CD4-positive, alpha-beta T cell treated with Interleukin-4 for 4 hours (primary cell): ENCODE data around the gene FCN3.

Source experiments
- DNase-seq: peaks from one replicate; pipeline ENCODE4 v3.0.0-alpha.2; 2020

The FCN3 gene

DNA sequence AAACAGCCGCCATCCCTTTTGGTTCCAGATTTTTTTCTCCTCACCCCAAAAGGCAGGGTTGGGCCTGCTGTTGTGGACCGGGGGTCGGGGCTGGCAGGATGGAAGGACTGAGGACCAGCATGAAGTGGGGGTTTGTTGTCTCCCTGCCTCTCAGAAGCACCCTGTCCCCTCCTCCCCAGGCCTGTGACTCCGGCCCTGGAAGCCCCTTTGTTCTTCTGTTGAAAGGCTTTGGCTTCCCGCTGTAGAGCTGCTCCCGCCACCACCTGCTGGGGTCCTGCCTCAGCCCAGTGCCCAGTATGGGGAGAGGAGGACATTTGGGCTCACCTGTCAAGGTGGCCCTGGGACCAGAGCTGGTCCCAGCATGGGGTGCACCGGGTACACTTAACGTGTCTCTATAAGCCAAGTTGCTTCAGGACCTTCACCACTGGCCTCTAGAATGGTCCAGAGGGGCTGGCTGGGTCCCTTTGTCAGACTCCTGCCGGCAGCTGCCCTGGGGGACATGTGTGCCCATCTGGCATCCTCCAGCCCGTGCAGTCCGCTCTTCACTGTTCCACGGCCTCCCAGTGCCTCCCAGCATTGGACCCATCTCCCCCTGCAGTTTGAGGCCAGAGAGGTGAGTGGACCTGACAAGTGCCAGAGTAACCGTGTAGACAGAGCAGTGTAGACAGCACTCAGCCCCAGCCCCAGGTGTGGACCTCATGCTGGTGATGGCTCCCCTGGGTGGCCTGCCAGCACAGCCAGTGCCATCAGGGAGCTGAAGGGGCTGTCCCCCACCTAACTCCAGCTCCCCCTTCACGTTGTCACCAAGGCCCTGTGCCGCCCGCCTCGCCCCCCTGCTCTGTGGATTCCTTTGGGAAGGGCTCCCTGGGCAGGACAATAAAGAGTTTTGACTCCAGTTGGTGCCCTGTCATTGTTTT is 38.9 kb downstream of the FCN3 start:
- no peak for DNase-seq

DNA sequence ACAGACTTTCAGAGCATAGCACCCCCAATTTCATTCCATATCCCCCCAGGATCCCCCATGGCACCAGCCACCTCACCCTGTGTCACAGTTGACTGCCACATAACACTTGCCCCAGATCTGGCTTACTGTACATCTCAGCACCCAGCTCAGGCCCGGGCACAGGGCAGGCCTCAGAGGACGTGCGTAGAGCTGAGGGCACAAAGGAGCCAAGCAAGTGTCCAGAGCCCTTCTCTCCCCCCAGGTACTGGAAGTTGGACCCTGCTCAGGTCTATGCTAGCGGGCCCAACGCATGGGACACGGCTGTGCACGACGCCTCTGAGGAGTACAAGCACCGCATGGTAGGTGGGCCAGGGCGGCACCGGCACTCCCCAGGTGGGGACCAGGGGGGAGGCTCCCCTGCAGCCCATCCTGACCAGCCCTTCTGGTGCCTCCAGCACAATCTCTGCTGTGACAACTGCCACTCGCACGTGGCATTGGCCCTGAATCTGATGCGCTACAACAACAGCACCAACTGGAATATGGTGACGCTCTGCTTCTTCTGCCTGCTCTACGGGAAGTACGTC is 40.8 kb downstream of the FCN3 start:
- no peak for DNase-seq

DNA sequence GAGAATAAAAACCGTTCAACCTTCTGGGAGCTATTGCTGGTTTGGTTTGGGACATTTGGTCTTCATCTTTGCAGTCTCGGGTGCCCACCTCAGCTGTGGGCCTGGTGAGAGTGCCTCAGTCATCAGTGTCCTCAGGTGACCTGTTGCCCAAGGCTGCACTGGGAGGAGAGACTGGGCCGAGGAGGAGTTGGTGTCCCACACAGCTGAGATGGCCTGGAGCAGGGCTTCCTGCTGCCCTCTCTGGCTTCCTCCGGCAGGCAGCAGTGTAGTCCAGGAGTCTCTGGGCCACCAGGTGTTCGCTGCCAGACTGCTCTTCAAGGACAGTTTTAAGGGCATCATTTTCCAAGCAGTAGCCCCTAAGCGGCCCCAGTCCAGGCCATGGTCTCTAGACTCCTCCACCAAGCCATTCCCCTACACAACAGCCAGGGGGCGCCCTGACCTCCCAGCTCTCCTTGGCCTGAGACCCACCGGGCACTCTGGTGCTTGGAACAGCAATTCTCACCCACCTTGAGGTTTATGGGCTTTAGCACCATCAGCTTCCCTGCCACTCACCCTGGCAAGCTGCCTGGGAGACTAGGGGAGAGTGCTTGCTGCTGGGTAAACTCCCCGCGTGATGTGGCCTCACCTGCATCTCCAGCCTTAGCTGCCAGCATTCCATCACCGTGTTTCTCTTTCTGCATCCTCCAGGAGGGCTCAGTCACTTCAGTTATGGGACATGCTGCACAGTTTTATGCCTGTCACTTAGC is 41.9 kb downstream of the FCN3 start:
- peak; percentile 54 for DNase-seq

DNA sequence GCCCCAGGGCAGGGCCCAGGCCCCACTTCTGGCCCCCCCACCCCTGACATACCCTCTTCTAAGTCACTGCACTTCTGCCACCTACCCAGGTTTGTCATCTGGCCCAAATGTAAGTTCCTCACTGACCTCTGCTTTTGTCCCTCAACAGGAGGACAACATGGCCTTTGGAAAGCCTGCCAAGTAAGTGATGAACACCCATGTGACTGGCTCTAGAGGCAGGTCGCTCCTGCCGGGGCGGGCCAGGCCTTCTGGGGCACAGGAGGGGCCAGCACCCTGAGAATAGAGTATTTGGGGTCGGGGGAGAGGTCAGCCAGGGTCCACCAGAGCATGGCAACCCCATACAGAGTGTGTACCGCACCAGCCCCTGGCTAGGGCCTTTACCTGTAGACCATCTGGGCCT is 42.7 kb downstream of the FCN3 start:
- DNase-seq = no peak

GRCh38 chr1:27331426-27331825 is 43.2 kb downstream of the FCN3 start:
- no peak for DNase-seq

DNA sequence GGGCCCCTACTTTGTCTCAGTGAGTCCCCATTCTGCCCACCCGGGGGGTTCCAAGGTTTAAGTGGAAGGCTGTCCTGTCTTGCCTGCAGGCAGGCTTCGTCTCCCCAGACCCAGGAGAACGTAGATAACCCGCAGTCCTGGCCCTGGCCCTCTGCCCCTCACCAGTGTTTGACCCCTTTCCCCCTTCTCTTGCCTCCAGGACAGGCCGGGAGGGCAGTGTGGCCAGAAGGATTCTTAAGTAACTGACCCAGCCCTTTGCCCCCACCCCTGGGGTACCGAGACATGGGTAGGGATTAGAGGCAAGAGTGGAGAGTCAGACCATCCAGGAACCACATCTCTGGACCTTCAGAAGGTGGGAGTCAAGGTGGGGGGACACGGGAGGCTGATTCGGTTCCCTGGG is 43.8 kb downstream of the FCN3 start:
- no peak for DNase-seq

DNA sequence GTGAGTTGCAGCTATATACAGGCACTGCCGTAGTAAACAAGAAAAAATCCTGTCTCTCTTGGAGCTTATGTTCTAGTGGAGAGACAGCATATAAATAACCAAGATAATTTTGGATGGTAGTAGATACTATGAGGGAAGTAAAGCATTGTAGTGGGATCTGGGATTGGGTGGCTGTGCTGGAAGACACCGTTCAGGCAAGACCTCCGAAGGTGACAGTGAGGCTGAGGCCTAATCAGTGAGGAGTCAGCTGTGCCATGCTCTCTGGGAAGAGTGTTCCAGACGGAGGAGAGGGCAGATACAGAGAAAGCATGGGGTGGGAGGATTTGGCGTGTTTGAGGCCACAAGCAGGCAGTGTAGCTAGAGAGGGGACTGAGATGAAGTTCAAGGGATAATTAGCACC is 46.7 kb downstream of the FCN3 start:
- no peak for DNase-seq

- DNase-seq = no peak
Measured at GRCh38 chr1:27325286-27325685, 49.3 kb downstream of the FCN3 start.

GRCh38 chr1:27322569-27323240 is 51.9 kb downstream of the FCN3 start:
- DNase-seq = no peak

DNA sequence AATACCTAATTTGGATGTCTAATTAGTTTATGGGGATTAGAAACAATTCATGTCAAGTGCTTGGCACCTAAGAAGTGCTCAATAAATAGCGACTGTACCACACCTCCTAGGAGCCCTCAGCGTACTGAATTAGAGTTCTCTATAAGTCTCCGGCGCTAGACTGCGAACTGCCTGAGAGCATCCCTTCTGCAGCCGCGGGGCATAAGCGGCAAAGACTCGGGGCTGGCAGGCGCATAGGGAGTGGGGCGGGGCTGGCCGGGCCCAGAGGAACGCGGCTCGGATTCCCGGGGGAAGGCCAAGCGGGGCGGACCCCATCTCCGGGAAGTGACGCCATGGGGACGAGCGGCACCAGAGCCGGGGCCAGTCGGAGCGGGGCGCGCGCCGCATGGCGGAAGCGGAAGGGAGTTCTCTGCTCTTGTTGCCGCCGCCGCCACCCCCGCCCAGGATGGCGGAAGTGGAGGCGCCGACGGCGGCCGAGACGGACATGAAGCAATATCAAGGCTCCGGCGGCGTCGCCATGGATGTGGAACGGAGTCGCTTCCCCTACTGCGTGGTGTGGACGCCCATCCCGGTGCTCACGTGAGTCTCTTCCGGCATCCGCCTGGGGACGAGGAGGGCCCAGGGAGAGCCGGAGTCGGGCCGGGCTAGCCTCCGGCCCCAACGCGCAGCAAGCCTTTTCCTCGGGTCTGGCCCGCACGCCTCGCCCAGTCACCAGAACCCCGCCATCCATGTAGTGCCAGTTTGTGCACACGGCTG is 52.6 kb downstream of the FCN3 start, which contains the start of gene TMEM222:
Gene TMEM222, plus strand, starts transcription at position 351 of the 756 bp plus-strand sequence. Its CDS starts 35 bp downstream, at position 386.
- DNase-seq = peak; percentile 96
